Measurements from ENCODE around the gene ENOSF1.

DNA sequence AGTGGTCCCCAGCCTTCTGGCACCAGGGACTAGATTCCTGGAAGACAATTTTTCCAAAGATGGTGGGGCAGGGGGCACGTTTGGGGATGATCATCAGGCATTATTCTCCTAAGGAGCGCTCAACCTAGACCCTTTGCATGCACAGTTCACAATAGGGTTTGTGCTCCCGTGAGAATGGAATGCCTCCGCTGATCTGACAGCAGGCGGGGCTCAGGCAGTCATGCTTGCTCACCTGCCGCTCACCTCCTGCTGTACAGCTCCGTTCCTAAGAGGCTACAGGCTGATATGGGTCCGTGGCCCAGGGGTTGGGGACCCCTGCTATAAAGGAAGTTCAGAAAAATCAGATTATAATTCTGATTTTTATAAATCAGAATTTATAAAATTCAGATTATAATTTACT lies 77.3 kb downstream of the ENOSF1 start:
- TF ChIP-seq TRIM22 (IDR thresholded peaks at IDR 0.05) = no peak
- TF ChIP-seq HNRNPL (IDR thresholded peaks at IDR 0.05; ENCODE audit: low read depth, low read length) = no peak
- TF ChIP-seq POLR2A (IDR thresholded peaks at IDR 0.05; ENCODE audit: insufficient read depth in 1 of 2, low read depth in 2 of 2, low read length in 2 of 2) = no peak
- no peak for TF ChIP-seq CHD4 (IDR thresholded peaks at IDR 0.05; ENCODE audit: borderline replicate concordance, low read length)

Measured in HepG2 (cell line).